Lung (tissue), 12 donors: ENCODE data around the gene ARSK. TPM values are rescaled to one million over a fixed set of nuclear protein-coding genes. Genes with fewer than 3 reads are reported as not detected.

ENCODE experiments used
- ATAC-seq: fragments of 200-7000 bp; cut with Tn5 transposase; one replicate; pipeline ENCODE4 v1.9.1; 2020; ENCODE audit warnings: moderate number of reproducible peaks; ENCODE audit not compliant: insufficient read depth, low FRiP score
- DNase-seq, 3 donors: peaks; one replicate each; pipeline ENCODE4 v3.0.0-alpha.2; 2013 to 2017
- H3K27ac ChIP-seq, 2 donors: one replicate each; pipeline ENCODE4 v1.5.1; 2013; ENCODE audit warnings: mild to moderate bottlenecking in 2 of 2, moderate library complexity in 2 of 2, control low read depth in 1 of 2, inconsistent platforms in 1 of 2, low read depth in 1 of 2, low read length in 1 of 2
- H3K27me3 ChIP-seq, 3 donors: one replicate each; pipeline ENCODE4 v1.5.1; 2013; ENCODE audit warnings: low read length in 2 of 3; ENCODE audit not compliant: control insufficient read depth in 3 of 3, insufficient read depth in 3 of 3
- H3K36me3 ChIP-seq, 4 donors: one replicate each; pipeline ENCODE4 v1.5.1; 2013; ENCODE audit warnings: low read length in 4 of 4, mild to moderate bottlenecking in 1 of 4, moderate library complexity in 1 of 4; ENCODE audit not compliant: control insufficient read depth in 4 of 4, insufficient read depth in 4 of 4
- H3K4me1 ChIP-seq, 5 donors: one replicate each; pipeline ENCODE4 v1.5.1; 2013; ENCODE audit warnings: low read length in 5 of 5, mild to moderate bottlenecking in 2 of 5, moderate library complexity in 1 of 5; ENCODE audit not compliant: control insufficient read depth in 5 of 5, insufficient read depth in 5 of 5
- H3K4me3 ChIP-seq: one replicate; pipeline ENCODE4 v1.5.1; 2013; ENCODE audit warnings: mild to moderate bottlenecking, control low read depth, moderate library complexity
- H3K9ac ChIP-seq, 2 donors: one replicate each; pipeline ENCODE4 v1.5.1; 2013; ENCODE audit warnings: low read length in 2 of 2, control low read depth in 1 of 2; ENCODE audit not compliant: insufficient read depth in 1 of 2
- H3K9me3 ChIP-seq, 4 donors: one replicate each; pipeline ENCODE4 v1.5.1; 2013; ENCODE audit warnings: low read length in 3 of 4, mild to moderate bottlenecking in 1 of 4, moderate library complexity in 1 of 4; ENCODE audit not compliant: control insufficient read depth in 4 of 4, insufficient read depth in 3 of 4
- WGBS, 2 donors: extraction: QIAGEN DNeasy Blood & Tissue Kit; methylation state at CpG; one replicate each; pipeline ENCODE4 v1.1.7; 2013; 5-methylcytosine and 5-hydroxymethylcytosine counted together
- polyA plus RNA-seq, 2 donors: library from polyadenylated mRNA; stranded (reverse); fragments of 200-250 nt; gene quantifications; one replicate each; pipeline ENCODE4 v1.2.1, GENCODE V29; 2013
- total RNA-seq, 2 donors: library from RNA; depleted of rRNA in 1 of 2; stranded (reverse); fragments of >200 nt in 1 of 2; gene quantifications; one replicate each; pipeline ENCODE4 v1.2.1, GENCODE V29; 2014 to 2021
- TF ChIP-seq, protein P1 (sequence below): IDR thresholded peaks from 2 replicates; pipeline ENCODE4 v1.5.1; 2012; ENCODE audit warnings: mild to moderate bottlenecking; ENCODE audit errors: control extremely low read depth, extremely low read depth
- donor health status: control.
- donor health status: control.
- donor health status: Bipolar disorder and iron deficiency.
- donor health status: healthy.
- donor health status: DM: yes; HTN: yes; CAD: no.

ARSK gene
- total and polyA plus RNA-seq, 4 donors = 2.6 to 10.5 (median 4.3) TPM

GRCh38 chr5:95647886-95648860, 93.3 kb downstream of the ARSK start:
- 74 to 76% methylated on average over 12 of the region's 12 CpGs for WGBS, 2 donors
- Histone ChIP-seq H3K4me1 (peaks cover 0 to 10% (median 3%) of the 10 kb centered on the region in 5 donors), H3K9me3 (no peaks in the 10 kb centered on the region), H3K9ac (no peak overlapping the region), H3K4me3 (no peak overlapping the region), H3K27me3 (no peaks in the 10 kb centered on the region), H3K36me3 (peaks cover 0 to 5% (median 0%) of the 10 kb centered on the region in 4 donors), H3K27ac (peak overlapping the region in 1 of 2 donors; percentile 79)
- TF ChIP-seq, protein P1, sequence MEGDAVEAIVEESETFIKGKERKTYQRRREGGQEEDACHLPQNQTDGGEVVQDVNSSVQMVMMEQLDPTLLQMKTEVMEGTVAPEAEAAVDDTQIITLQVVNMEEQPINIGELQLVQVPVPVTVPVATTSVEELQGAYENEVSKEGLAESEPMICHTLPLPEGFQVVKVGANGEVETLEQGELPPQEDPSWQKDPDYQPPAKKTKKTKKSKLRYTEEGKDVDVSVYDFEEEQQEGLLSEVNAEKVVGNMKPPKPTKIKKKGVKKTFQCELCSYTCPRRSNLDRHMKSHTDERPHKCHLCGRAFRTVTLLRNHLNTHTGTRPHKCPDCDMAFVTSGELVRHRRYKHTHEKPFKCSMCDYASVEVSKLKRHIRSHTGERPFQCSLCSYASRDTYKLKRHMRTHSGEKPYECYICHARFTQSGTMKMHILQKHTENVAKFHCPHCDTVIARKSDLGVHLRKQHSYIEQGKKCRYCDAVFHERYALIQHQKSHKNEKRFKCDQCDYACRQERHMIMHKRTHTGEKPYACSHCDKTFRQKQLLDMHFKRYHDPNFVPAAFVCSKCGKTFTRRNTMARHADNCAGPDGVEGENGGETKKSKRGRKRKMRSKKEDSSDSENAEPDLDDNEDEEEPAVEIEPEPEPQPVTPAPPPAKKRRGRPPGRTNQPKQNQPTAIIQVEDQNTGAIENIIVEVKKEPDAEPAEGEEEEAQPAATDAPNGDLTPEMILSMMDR = no peak
- no peak for ATAC-seq
- peak in 1 of 3 donors; percentile 17 for DNase-seq

DNA sequence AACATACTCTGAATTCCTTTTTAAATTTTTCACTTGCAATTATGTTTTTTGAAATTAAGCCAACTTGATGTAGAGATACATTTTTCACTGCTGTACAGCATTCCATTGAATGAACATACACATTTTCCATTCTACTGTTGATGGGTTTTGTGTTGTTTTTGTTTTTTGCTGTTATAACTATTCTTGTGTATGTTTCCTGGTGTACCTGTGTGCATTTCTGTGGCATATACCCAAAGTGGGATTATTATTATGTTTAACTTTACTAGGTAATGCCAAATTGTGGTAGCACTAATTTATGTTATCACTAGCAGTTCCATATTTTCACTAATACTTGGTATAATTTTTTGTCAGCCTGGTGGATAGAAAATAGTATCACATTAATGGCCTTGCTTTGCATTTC, 94.4 kb downstream of the ARSK start:
- DNase-seq = no peak
- H3K27me3 ChIP-seq = no peaks in the 10 kb centered on the region
- no peaks in the 10 kb centered on the region for H3K9me3 ChIP-seq
- H3K36me3 ChIP-seq = peaks cover 0 to 5% (median 0%) of the 10 kb centered on the region in 4 donors
- no peak for ATAC-seq
- H3K9ac ChIP-seq = no peak overlapping the region
- TF ChIP-seq, protein P1 = no peak
- H3K4me1 ChIP-seq = peaks cover 0 to 10% (median 3%) of the 10 kb centered on the region in 5 donors
- H3K4me3 ChIP-seq = no peak overlapping the region
- no peak overlapping the region for H3K27ac ChIP-seq

DNA sequence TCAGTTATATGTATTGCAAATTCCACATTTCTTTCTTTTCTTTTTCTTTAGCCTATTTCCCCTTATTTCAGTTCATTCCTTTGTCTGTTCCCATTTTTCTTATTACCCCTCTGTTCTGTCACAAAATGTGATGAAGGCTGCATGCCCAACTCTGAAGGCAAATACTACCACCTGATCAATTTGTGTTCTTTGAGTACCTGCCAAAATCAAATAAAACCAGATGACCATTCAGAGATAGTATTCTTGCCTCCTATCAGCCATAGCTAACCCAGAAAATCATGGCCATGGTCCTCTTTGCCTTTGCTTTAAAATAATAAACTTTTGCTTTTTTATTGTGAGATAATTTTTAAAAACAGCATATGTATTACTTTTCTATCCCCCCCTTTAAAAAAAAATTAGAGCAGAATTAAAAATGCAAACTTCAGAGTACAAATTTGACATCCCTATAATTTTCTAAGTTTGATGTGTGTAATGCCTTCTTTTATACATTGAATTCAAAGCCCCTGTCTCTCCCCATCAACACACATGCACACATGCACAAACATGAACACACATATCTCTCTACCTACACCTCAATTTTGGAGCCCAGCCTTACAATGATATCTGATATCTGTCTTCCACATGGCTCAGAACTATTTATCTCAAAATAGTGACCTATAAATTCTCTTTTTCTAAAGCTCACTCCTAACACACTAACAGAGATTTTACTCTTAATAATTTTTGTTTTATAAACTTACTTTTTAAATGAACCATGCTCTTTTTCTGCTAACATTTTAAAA, 95.1 kb downstream of the ARSK start:
- DNase-seq = no peak
- H3K4me1 ChIP-seq = peaks cover 0 to 10% (median 3%) of the 10 kb centered on the region in 5 donors
- H3K36me3 ChIP-seq = peaks cover 0 to 5% (median 0%) of the 10 kb centered on the region in 4 donors
- H3K27me3 ChIP-seq = no peaks in the 10 kb centered on the region
- no peak for ATAC-seq
- TF ChIP-seq, protein P1 = no peak
- no peak overlapping the region for H3K4me3 ChIP-seq
- no peaks in the 10 kb centered on the region for H3K9me3 ChIP-seq
- H3K27ac ChIP-seq = no peak overlapping the region
- H3K9ac ChIP-seq = no peak overlapping the region
